IMR-90 (cell line): Measurements from ENCODE around the gene CD244.

Source experiments
- BHLHE40 ChIP-seq: fragments of 150-350 bp; IDR thresholded peaks from 2 replicates; pipeline ENCODE4 v1.6.1; 2016; ENCODE audit warnings: mild to moderate bottlenecking, low read depth, low read length
- CTCF ChIP-seq: conservative IDR thresholded peaks from 2 replicates; pipeline ENCODE4 v1.5.1; 2012; ENCODE audit warnings: mild to moderate bottlenecking, low read depth, low read length, improper control_type of control experiment
- ELK1 ChIP-seq: fragments of 150-350 bp; IDR thresholded peaks from 2 replicates; pipeline ENCODE4 v1.6.1; 2016; ENCODE audit warnings: low read depth, mild to moderate bottlenecking, low read length, moderate library complexity, borderline replicate concordance
- MAFK ChIP-seq: IDR thresholded peaks from 2 replicates; pipeline ENCODE4 v1.6.1; 2012; ENCODE audit warnings: low read depth, low read length, improper control_type of control experiment
- MXI1 ChIP-seq: IDR thresholded peaks from 2 replicates; pipeline ENCODE4 v1.6.1; 2012; ENCODE audit warnings: low read depth, mild to moderate bottlenecking, low read length, moderate library complexity, borderline replicate concordance
- POLR2A ChIP-seq: IDR thresholded peaks from 2 replicates; pipeline ENCODE4 v1.6.1; 2012; ENCODE audit warnings: mild to moderate bottlenecking, low read depth, low read length
- RAD21 ChIP-seq: IDR thresholded peaks from 2 replicates; pipeline ENCODE4 v1.6.1; 2012; ENCODE audit warnings: low read length, improper control_type of control experiment
- RCOR1 ChIP-seq: IDR thresholded peaks from 2 replicates; pipeline ENCODE4 v1.6.1; 2012; ENCODE audit warnings: mild to moderate bottlenecking, low read length, improper control_type of control experiment; ENCODE audit not compliant: insufficient replicate concordance
- RFX5 ChIP-seq: IDR thresholded peaks from 2 replicates; pipeline ENCODE4 v1.8.0; 2012; ENCODE audit warnings: low read depth, mild to moderate bottlenecking, low read length, moderate library complexity
- SMC3 ChIP-seq: fragments of 150-350 bp; IDR thresholded peaks from 2 replicates; pipeline ENCODE4 v1.6.1; 2016; ENCODE audit warnings: low read depth, mild to moderate bottlenecking, antibody characterized with exemption, low read length, moderate library complexity
- USF2 ChIP-seq: fragments of 150-350 bp; IDR thresholded peaks from 2 replicates; pipeline ENCODE4 v1.6.1; 2017; ENCODE audit warnings: mild to moderate bottlenecking, antibody characterized with exemption, low read length, low read depth

GRCh38 chr1:160818207-160818937 lies 44.3 kb downstream of the CD244 start:
- no peak for TF ChIP-seq USF2
- TF ChIP-seq CTCF = no peak
- TF ChIP-seq RFX5 = no peak
- TF ChIP-seq POLR2A = no peak
- no peak for TF ChIP-seq BHLHE40
- TF ChIP-seq RAD21 = no peak
- TF ChIP-seq RCOR1 = no peak
- TF ChIP-seq ELK1 = no peak
- TF ChIP-seq MXI1 = no peak
- TF ChIP-seq MAFK = no peak
- TF ChIP-seq SMC3 = no peak
